SJCRH30 (cell line): Measurements from ENCODE around the gene CADM1. TPM values are rescaled to one million over a fixed set of nuclear protein-coding genes. Genes with fewer than 3 reads are reported as not detected.

Experiments
- DNase-seq, 2 experiments: peaks; one replicate each; pipeline ENCODE4 v3.0.0-alpha.2; 2015 to 2020
- H3K27ac ChIP-seq: fragments of 250-450 bp; sonication (Bioruptor Pico); 2 replicates; pipeline ENCODE4 v1.5.1; 2020; ENCODE audit warnings: mild to moderate bottlenecking, moderate library complexity
- H3K27me3 ChIP-seq: fragments of 250-450 bp; sonication (Bioruptor Pico); 2 replicates; pipeline ENCODE4 v1.5.1; 2020; ENCODE audit warnings: mild to moderate bottlenecking, moderate library complexity
- H3K36me3 ChIP-seq: fragments of 250-450 bp; sonication (Bioruptor Pico); 2 replicates; pipeline ENCODE4 v1.5.1; 2020; ENCODE audit warnings: mild to moderate bottlenecking, moderate library complexity
- H3K4me1 ChIP-seq: fragments of 250-450 bp; sonication (Bioruptor Pico); 2 replicates; pipeline ENCODE4 v1.5.1; 2020; ENCODE audit warnings: mild to moderate bottlenecking, moderate library complexity
- H3K4me3 ChIP-seq: fragments of 250-450 bp; sonication (Bioruptor Pico); 2 replicates; pipeline ENCODE4 v1.5.1; 2020; ENCODE audit warnings: mild to moderate bottlenecking, moderate library complexity
- H3K9me3 ChIP-seq: fragments of 250-450 bp; sonication (Bioruptor Pico); replicated peaks from 2 replicates; pipeline ENCODE4 v1.5.1; 2020; ENCODE audit warnings: mild to moderate bottlenecking, moderate library complexity
- total RNA-seq: library from RNA; depleted of rRNA; stranded (reverse); fragments of >200 nt; shearing (Covaris generic); gene quantifications from 2 replicates; pipeline ENCODE4 v1.2.3, GENCODE V29; 2014

The CADM1 gene
- total RNA-seq, 1 experiment from 2014 or later, result 6.0 TPM

DNA sequence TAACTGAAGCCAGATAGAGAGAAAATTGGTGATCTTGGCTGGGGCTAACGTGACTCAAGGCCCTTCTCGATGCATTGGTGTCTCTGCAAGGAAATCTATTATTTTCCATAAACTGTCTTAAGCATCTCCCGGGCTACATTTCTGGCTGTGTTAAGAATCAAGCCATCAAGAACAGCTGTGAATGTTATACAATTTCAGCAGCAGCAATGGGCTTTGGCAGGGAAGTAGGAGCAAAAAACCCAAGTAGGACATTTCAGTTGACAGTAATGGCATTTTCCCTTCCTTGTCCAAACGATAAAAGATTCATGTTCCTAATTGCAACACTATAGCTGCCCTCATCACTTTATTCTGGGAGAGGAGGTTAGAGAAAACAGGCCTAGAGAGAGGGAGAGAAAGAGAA lies 335.0 kb downstream of the CADM1 start:
- DNase-seq, result no peak
- Histone ChIP-seq H3K27ac (no peak overlapping the region), H3K27me3 (no peaks in the 10 kb centered on the region), H3K4me1 (no peaks in the 10 kb centered on the region), H3K36me3 (no peaks in the 10 kb centered on the region), H3K4me3 (no peak overlapping the region), H3K9me3 (no peaks in the 10 kb centered on the region)

DNA sequence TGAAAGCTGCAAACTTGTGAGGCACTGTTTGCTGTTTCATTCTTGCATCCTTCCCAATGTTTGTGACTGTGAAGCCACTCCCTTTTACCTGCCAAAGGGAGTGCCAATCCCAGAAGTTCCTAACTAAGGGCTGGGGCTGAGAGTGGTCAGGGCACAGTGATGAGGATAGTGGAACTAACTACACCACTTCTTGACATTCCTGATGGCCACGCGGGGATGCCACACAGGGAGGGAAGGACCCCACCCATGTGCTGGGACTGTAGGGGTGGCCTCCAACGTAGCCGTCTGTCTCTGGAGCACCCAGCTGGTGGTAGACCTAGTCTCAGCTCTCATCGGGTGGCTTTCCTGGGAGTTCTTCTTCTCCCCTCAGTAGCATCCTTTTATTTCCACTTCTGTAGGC lies 335.5 kb downstream of the CADM1 start:
- no peaks in the 10 kb centered on the region for H3K27me3 ChIP-seq
- H3K36me3 ChIP-seq, result no peaks in the 10 kb centered on the region
- H3K4me3 ChIP-seq, result no peak overlapping the region
- no peaks in the 10 kb centered on the region for H3K9me3 ChIP-seq
- DNase-seq, result no peak
- H3K4me1 ChIP-seq, result no peaks in the 10 kb centered on the region
- no peak overlapping the region for H3K27ac ChIP-seq

DNA sequence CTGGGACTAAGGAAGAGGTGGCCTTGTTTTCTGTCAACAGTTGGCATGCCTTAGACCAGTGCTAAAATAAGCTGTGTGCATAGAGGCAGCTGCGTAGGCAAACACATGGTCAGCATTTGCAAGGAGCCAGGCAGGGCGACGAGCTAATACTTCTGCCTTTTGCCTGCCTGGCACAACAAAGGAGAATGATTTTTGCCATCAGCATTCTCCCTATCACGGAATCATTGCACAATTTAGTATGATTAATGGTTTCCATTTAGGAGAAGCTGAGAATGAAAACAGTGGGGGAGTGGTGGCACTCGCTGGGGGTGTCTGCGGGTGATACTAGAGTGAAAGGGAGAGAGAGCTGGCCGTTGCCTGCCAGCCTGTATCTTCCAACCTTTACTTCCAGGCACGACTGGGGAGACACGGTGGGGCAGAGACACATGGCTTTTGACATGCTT lies 336.0 kb downstream of the CADM1 start:
- H3K4me3 ChIP-seq, result no peak overlapping the region
- H3K36me3 ChIP-seq, result no peaks in the 10 kb centered on the region
- H3K27ac ChIP-seq, result no peak overlapping the region
- H3K9me3 ChIP-seq, result no peaks in the 10 kb centered on the region
- no peak for DNase-seq
- no peaks in the 10 kb centered on the region for H3K27me3 ChIP-seq
- no peaks in the 10 kb centered on the region for H3K4me1 ChIP-seq

DNA sequence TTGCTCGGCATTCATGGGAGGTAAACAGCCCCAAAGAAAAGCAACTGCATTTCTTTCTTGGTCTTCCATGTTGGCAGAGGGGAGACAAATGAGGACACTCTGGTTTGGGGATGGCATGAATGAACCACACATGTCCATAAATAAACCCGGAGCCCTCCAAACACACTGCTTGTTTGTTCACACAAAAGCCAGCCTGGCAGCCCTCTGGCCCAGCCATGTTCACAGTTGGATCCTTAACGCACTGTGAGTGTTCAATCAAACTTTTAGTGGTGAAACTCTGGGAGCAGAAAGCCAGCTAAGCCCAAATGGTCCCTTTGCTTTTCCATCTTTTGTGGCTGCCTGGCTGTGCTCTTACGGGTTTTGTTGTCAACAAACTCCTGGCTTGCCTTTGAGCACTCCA lies 336.8 kb downstream of the CADM1 start:
- Histone ChIP-seq H3K4me1 (no peaks in the 10 kb centered on the region), H3K36me3 (no peaks in the 10 kb centered on the region), H3K9me3 (no peaks in the 10 kb centered on the region), H3K27me3 (no peaks in the 10 kb centered on the region), H3K27ac (no peak overlapping the region), H3K4me3 (no peak overlapping the region)
- no peak for DNase-seq

DNA sequence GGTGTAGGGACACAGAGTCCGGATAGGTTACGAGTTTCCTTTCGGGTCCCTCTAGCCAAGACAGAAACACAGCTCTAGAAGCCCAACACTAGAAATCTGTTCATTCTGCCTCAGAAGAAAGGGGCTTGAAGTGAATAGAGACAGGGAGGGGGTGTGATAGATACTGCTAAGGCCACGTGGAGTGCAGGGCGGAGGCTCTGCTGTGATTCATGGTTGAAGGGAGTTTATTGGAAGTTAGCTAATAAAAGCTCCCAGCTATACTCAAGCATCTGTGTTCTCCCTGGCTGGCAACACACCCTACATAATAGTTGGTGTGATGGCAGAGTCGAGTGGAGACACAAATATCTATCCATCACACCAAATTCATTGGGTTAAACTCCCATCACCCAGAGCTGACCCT lies 337.4 kb downstream of the CADM1 start:
- no peak overlapping the region for H3K27ac ChIP-seq
- no peaks in the 10 kb centered on the region for H3K4me1 ChIP-seq
- no peaks in the 10 kb centered on the region for H3K9me3 ChIP-seq
- DNase-seq, result no peak
- H3K4me3 ChIP-seq, result no peak overlapping the region
- H3K36me3 ChIP-seq, result no peaks in the 10 kb centered on the region
- H3K27me3 ChIP-seq, result no peaks in the 10 kb centered on the region

DNA sequence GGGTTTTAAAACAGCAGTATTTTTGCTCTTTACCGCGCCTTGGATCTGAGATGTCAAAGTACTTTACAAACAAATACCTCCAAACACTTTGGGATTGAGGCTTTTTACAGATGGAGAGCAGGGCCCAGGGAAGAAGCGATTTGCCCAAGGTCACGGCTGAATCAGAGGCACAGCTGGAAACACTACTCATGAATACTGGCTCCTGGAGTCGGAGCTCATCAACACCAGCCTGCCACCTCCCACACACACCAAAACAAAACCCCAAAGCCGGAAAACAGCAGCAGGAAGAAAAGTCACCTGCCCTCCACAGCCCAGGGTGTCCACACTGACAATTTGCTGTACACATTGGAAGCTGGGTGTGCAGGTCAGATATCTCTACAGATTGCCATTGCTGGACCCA lies 339.4 kb downstream of the CADM1 start:
- DNase-seq, result no peak
- no peak overlapping the region for H3K4me3 ChIP-seq

DNA sequence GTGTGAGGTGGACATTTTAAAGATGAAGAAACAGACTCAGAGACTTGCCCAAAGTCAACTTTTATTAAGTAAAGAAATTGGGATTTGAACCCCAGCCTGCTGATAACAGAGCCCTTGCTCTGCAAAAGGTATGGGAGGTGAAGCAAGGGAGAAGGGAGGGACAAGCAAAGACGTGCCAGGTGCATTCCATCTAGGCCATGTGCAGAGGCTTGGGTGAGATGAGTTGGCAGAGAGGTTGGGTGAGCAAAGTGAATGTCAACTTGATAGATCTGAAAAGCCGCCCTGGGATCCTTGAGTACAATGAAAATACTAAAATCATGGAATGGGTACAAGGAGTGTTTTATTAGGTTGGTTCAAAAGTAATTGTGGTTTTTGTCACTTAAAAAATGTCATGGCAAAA lies 341.3 kb downstream of the CADM1 start:
- no peak for DNase-seq
- no peak overlapping the region for H3K4me3 ChIP-seq
- no peaks in the 10 kb centered on the region for H3K9me3 ChIP-seq
- no peak overlapping the region for H3K27ac ChIP-seq
- H3K4me1 ChIP-seq, result no peaks in the 10 kb centered on the region
- no peaks in the 10 kb centered on the region for H3K27me3 ChIP-seq
- no peaks in the 10 kb centered on the region for H3K36me3 ChIP-seq

More for the DNA sequence above, 339.4 kb downstream of the CADM1 start:
- Histone ChIP-seq H3K9me3 (no peaks in the 10 kb centered on the region), H3K27ac (no peak overlapping the region), H3K27me3 (no peaks in the 10 kb centered on the region), H3K36me3 (no peaks in the 10 kb centered on the region), H3K4me1 (no peaks in the 10 kb centered on the region)

DNA sequence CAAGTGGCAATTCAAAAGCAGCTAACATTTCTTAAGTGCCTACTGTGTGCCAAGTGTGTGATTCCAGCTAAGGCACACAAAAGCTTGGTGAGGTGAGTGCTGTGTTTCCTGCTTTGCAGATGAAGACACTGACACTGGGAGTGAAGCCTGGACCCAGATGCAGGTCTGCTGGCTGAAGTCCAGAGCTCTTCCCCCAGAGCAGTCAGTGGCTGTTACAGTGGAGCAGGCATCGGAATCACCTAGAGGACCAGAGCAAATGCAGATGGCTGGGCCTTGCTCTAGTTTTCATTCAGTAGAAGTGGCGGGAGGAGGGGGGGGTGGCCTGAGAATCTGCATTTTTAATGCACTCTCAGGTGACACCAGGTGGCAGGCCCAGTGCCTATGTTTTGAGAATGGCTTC lies 342.3 kb downstream of the CADM1 start:
- no peaks in the 10 kb centered on the region for H3K4me1 ChIP-seq
- H3K36me3 ChIP-seq, result no peaks in the 10 kb centered on the region
- H3K27me3 ChIP-seq, result no peaks in the 10 kb centered on the region
- H3K4me3 ChIP-seq, result no peak overlapping the region
- no peak for DNase-seq
- no peak overlapping the region for H3K27ac ChIP-seq
- H3K9me3 ChIP-seq, result no peaks in the 10 kb centered on the region

DNA sequence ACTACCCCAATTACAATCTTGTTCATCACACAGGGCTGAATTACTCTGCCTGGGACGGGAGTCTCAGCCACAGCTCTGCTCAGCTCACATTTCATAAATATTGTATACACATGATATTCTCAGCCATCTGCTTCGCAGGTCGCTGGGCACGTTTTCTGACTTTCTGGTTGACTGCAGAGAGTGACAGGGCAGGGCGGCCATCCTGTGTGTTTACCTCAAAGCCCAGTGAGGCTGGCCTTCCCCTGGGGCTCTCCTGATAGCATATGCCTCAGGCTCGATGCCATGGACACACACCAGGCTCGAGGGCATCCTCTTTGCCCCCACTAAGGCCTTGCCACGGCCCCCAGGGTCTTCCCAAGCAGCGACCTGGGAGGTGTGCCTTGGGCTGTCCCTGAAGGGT lies 345.0 kb downstream of the CADM1 start:
- Histone ChIP-seq H3K36me3 (no peaks in the 10 kb centered on the region), H3K27ac (no peak overlapping the region), H3K9me3 (no peaks in the 10 kb centered on the region), H3K4me3 (no peak overlapping the region), H3K27me3 (no peaks in the 10 kb centered on the region), H3K4me1 (no peaks in the 10 kb centered on the region)
- no peak for DNase-seq

DNA sequence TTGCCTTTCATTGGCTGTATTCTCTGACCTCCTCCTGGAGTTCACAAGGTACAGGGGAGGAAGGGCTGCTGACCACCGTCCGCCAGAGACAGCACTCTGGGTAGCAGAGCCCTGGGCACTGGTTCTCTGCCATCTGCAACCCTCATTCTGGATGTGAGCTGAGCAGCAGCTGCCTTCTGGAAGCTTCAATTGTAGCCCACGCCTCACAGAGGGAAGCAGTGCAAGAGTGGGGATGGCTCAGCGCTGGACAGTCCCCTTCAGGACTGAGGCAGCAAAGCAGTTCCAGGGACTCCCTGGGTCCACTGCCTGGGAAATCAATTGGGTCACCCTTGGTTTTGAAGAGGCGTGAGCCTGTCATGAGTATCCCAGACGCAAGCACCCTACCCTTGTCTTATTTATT lies 346.2 kb downstream of the CADM1 start:
- Histone ChIP-seq H3K27me3 (no peaks in the 10 kb centered on the region), H3K36me3 (no peaks in the 10 kb centered on the region), H3K27ac (no peak overlapping the region), H3K4me1 (no peaks in the 10 kb centered on the region), H3K9me3 (no peaks in the 10 kb centered on the region), H3K4me3 (no peak overlapping the region)
- no peak for DNase-seq

DNA sequence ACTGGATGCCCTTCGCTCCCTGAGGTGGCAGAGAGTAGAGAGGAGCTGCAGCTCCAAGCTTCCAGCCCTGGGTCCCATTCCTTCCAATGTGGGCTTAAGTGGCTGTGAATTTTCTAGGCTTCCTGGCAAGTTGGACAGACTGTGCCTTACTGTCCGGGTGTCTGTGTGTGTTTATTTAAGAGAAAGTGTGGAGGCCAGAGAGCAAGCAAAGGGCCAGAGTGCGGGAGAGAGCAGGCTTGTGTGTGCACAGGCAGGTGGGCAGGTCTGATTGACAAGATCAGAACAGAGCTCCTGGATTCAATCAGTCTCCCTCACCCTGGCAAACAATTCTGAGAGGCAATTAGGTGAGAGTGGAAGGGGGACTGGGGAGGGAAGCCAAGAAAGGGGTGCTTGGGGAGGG lies 347.0 kb downstream of the CADM1 start:
- no peak overlapping the region for H3K27ac ChIP-seq
- H3K27me3 ChIP-seq, result no peaks in the 10 kb centered on the region
- H3K9me3 ChIP-seq, result no peaks in the 10 kb centered on the region
- H3K4me1 ChIP-seq, result no peaks in the 10 kb centered on the region
- no peaks in the 10 kb centered on the region for H3K36me3 ChIP-seq
- no peak for DNase-seq
- H3K4me3 ChIP-seq, result no peak overlapping the region

DNA sequence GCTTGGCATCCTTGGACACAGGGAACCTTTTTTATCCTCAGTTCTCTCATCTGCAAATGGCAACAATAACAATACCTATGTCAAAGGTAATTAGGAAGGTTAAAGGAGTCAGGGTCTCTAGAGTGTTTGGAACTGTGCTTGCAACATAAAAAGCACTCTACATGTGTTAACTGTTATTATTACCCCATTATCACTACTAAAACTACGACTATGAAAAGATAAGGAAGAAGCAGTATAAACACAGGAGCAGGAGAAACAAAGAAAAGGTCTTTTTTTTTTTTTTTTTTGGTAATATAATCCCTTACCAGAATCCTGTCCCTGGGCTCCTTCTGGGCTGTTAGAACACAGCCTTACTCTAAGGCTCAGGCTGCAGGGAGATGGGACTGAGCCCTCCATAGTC lies 348.2 kb downstream of the CADM1 start:
- Histone ChIP-seq H3K36me3 (no peaks in the 10 kb centered on the region), H3K4me1 (no peaks in the 10 kb centered on the region), H3K27ac (no peak overlapping the region), H3K4me3 (no peak overlapping the region), H3K27me3 (no peaks in the 10 kb centered on the region), H3K9me3 (no peaks in the 10 kb centered on the region)
- no peak for DNase-seq

DNA sequence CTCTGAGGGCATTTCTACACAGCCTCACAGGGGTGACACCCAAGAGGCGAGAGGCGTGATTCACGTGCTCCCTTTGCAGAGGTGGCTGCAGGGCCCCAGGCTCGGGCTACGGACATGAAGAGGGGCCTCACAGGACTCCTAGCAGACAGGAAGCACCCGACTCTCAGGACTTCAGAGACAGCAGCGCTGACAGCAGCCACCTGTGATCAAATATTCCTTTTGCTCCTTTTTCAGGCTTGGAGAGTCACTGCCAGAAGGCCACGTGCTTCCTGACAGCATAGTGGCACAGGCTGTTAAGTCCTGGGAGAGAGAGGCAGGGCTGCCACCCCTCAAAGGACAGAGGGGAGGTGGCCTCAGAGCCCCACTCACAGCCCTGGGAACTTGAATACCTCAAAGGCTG lies 348.9 kb downstream of the CADM1 start:
- H3K4me1 ChIP-seq, result no peaks in the 10 kb centered on the region
- no peaks in the 10 kb centered on the region for H3K36me3 ChIP-seq
- no peaks in the 10 kb centered on the region for H3K9me3 ChIP-seq
- no peak overlapping the region for H3K27ac ChIP-seq
- no peak overlapping the region for H3K4me3 ChIP-seq
- no peaks in the 10 kb centered on the region for H3K27me3 ChIP-seq
- no peak for DNase-seq

DNA sequence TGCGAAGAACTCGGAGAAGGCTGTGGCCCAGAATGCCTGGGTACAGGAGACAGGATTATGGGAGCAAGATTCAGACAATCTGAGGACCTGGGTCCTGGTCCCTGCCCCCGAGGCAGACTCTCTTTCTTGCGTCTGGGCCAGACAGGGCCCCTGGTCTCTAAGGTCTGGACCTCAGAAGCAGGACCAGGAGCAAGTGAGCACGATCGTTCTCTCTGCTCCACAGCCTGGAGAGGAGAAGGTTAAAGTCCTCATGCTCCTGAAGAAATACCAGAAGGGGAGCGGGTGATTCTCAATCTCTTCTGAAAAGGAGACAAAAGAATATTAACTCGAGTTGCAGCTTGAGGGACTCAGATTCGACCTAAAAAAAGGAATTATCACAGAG lies 349.9 kb downstream of the CADM1 start:
- no peaks in the 10 kb centered on the region for H3K27me3 ChIP-seq
- no peaks in the 10 kb centered on the region for H3K36me3 ChIP-seq
- H3K4me3 ChIP-seq, result no peak overlapping the region
- no peaks in the 10 kb centered on the region for H3K9me3 ChIP-seq
- no peak overlapping the region for H3K27ac ChIP-seq
- H3K4me1 ChIP-seq, result no peaks in the 10 kb centered on the region
- DNase-seq, result no peak

DNA sequence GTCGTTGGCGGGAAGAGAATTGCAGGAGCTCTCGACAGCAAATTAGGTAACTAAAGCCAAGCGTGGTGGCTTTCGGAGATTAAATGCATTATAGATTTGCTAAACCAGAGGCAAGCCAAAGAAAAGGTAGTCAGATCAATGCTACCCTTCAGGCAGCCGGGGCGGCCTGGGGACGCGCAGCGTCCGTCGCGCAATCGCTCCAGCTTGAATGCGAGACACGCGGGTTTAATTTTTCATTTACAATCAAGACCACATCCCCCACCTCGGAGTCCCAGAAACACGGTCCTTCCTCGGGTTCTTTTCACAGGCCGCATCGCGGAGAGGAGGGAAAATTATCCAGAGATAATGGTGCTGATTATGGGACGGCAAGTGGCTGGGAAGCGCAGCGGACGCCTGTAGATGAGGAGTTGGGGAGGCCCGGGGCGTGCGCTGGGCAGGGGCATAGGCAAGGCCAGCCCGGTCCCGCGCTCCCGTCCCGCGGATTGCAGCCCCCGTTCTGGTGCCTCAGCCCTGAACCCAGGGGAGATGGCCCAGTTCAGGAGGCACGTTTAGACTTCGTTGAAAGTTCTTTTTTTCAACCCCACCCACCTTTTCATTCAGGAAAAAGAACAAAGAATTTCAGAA lies 350.4 kb downstream of the CADM1 start:
- no peaks in the 10 kb centered on the region for H3K4me1 ChIP-seq
- H3K36me3 ChIP-seq, result no peaks in the 10 kb centered on the region
- no peak for DNase-seq

DNA sequence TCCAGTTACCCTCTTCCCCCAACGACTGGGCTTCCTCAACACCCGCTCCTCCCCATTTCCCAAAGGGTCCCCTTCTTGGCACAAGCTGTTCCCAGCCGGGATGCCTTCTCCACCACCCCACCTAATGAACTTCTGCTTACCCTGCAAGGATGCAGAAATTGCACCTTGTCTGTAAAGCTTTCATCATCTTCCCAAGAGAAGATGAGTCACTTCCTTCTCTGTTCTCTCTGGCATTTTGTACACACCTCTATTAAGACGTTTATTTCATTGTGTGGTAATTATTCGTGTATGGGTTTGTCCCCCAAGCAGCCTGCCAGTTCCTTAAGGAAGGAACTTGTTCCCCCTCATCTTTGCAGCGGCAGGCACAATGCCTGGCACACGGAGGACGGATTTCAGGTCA lies 351.1 kb downstream of the CADM1 start:
- DNase-seq, result no peak
- Histone ChIP-seq H3K4me1 (no peaks in the 10 kb centered on the region), H3K27me3 (no peaks in the 10 kb centered on the region)

More for the DNA sequence above, 350.4 kb downstream of the CADM1 start:
- Histone ChIP-seq H3K4me3 (no peak overlapping the region), H3K27me3 (no peaks in the 10 kb centered on the region), H3K27ac (no peak overlapping the region), H3K9me3 (no peaks in the 10 kb centered on the region)

More for the DNA sequence above, 351.1 kb downstream of the CADM1 start:
- Histone ChIP-seq H3K9me3 (no peaks in the 10 kb centered on the region), H3K4me3 (no peak overlapping the region), H3K27ac (no peak overlapping the region), H3K36me3 (no peaks in the 10 kb centered on the region)
